ENCODE results near the gene TMEM209.

TMEM209 gene

GRCh38 chr7:130223646-130224045, 18.4 kb upstream of the TMEM209 start:
- TF ChIP-seq CTCF (IDR thresholded peaks at IDR 0.05; ENCODE audit: low read length) (no peak), EZH2 (IDR thresholded peaks at IDR 0.05; ENCODE audit: borderline replicate concordance, low read length) (no peak)
- Histone ChIP-seq H3K4me2 (ENCODE audit: low read length) (no peak overlapping the region), H2AFZ (ENCODE audit: low read length) (no peak overlapping the region)

GRCh38 chr7:130221746-130222145, 16.5 kb upstream of the TMEM209 start:
- Histone ChIP-seq H3K27ac (ENCODE audit: low read depth, low read length, poor library complexity, severe bottlenecking) (no peak overlapping the region), H3K79me2 (ENCODE audit: insufficient read depth, low read length) (no peaks in the 10 kb centered on the region), H2AFZ (ENCODE audit: low read length) (no peak overlapping the region), H3K9me3 (ENCODE audit: low read length) (no peaks in the 10 kb centered on the region), H3K9ac (ENCODE audit: low read length) (no peak overlapping the region), H3F3A (ENCODE audit: insufficient read depth, low read length) (no peaks in the 10 kb centered on the region), H3K4me3 (ENCODE audit: low read depth, low read length, poor library complexity, severe bottlenecking) (no peak overlapping the region), H3K9me2 (ENCODE audit: low read depth, low read length) (no peaks in the 10 kb centered on the region), H4K20me1 (ENCODE audit: insufficient read depth, low read length) (no peaks in the 10 kb centered on the region), H3K27me3 (ENCODE audit: insufficient read depth, low read length) (no peaks in the 10 kb centered on the region), H3K36me3 (ENCODE audit: insufficient read depth, low read length) (no peaks in the 10 kb centered on the region), H3K4me1 (ENCODE audit: insufficient read depth, low read length, severe bottlenecking) (no peaks in the 10 kb centered on the region), H3K4me2 (ENCODE audit: low read length) (no peak overlapping the region)
- TF ChIP-seq CTCF (IDR thresholded peaks at IDR 0.05; ENCODE audit: low read length) (no peak), EZH2 (IDR thresholded peaks at IDR 0.05; ENCODE audit: borderline replicate concordance, low read length) (no peak)

More at GRCh38 chr7:130223646-130224045, 18.4 kb upstream of the TMEM209 start:
- H3K9me2 ChIP-seq (ENCODE audit: low read depth, low read length) = no peaks in the 10 kb centered on the region
- no peaks in the 10 kb centered on the region for H3K27me3 ChIP-seq (ENCODE audit: insufficient read depth, low read length)
- H3K79me2 ChIP-seq (ENCODE audit: insufficient read depth, low read length) = no peaks in the 10 kb centered on the region
- H3K27ac ChIP-seq (ENCODE audit: low read depth, low read length, poor library complexity, severe bottlenecking) = no peak overlapping the region
- H3K4me3 ChIP-seq (ENCODE audit: low read depth, low read length, poor library complexity, severe bottlenecking) = no peak overlapping the region
- H3F3A ChIP-seq (ENCODE audit: insufficient read depth, low read length) = no peaks in the 10 kb centered on the region
- no peaks in the 10 kb centered on the region for H3K36me3 ChIP-seq (ENCODE audit: insufficient read depth, low read length)
- H4K20me1 ChIP-seq (ENCODE audit: insufficient read depth, low read length) = no peaks in the 10 kb centered on the region
- H3K9ac ChIP-seq (ENCODE audit: low read length) = no peak overlapping the region
- no peaks in the 10 kb centered on the region for H3K9me3 ChIP-seq (ENCODE audit: low read length)
- H3K4me1 ChIP-seq (ENCODE audit: insufficient read depth, low read length, severe bottlenecking) = peaks cover 3% of the 10 kb centered on the region

- no peaks in the 10 kb centered on the region for H3F3A ChIP-seq (ENCODE audit: insufficient read depth, low read length)
- TF ChIP-seq CTCF (IDR thresholded peaks at IDR 0.05; ENCODE audit: low read length) = no peak
- no peak for TF ChIP-seq EZH2 (IDR thresholded peaks at IDR 0.05; ENCODE audit: borderline replicate concordance, low read length)
- no peaks in the 10 kb centered on the region for H4K20me1 ChIP-seq (ENCODE audit: insufficient read depth, low read length)
- H3K4me3 ChIP-seq (ENCODE audit: low read depth, low read length, poor library complexity, severe bottlenecking) = no peak overlapping the region
- H3K27me3 ChIP-seq (ENCODE audit: insufficient read depth, low read length) = no peaks in the 10 kb centered on the region
- H3K79me2 ChIP-seq (ENCODE audit: insufficient read depth, low read length) = no peaks in the 10 kb centered on the region
- H3K27ac ChIP-seq (ENCODE audit: low read depth, low read length, poor library complexity, severe bottlenecking) = no peak overlapping the region
- H3K9me3 ChIP-seq (ENCODE audit: low read length) = no peaks in the 10 kb centered on the region
- H2AFZ ChIP-seq (ENCODE audit: low read length) = no peak overlapping the region
- H3K36me3 ChIP-seq (ENCODE audit: insufficient read depth, low read length) = no peaks in the 10 kb centered on the region
- no peak overlapping the region for H3K4me2 ChIP-seq (ENCODE audit: low read length)
- no peak overlapping the region for H3K9ac ChIP-seq (ENCODE audit: low read length)
- no peaks in the 10 kb centered on the region for H3K4me1 ChIP-seq (ENCODE audit: insufficient read depth, low read length, severe bottlenecking)
- H3K9me2 ChIP-seq (ENCODE audit: low read depth, low read length) = no peaks in the 10 kb centered on the region
Measured at GRCh38 chr7:130219871-130220270, 14.7 kb upstream of the TMEM209 start.
